Tracheal epithelial cell (primary cell): ENCODE results near the gene DDN. TPM values are rescaled to one million over a fixed set of nuclear protein-coding genes. Genes with fewer than 3 reads are reported as not detected.

ENCODE experiments used
- total RNA-seq: library from RNA; depleted of rRNA; stranded (reverse); fragments of >200 nt; gene quantifications from 2 replicates; pipeline ENCODE4 v1.2.1, GENCODE V29; 2014

The DDN gene
- total RNA-seq = 0.43 and 0.48 TPM in 2 replicates

GRCh38 chr12:48999371-49000131 is at the start of gene DDN:
Gene DDN, minus strand, starts transcription at chr12:48999375. Its CDS starts 88 bp downstream, at chr12:48999287.

GRCh38 chr12:49018261-49019119 is 19.3 kb upstream of the DDN start, which contains the start of gene PRKAG1:
Gene PRKAG1, minus strand, starts transcription at chr12:49018776. Its CDS starts 36 bp downstream, at chr12:49018740.

GRCh38 chr12:48978291-48978740 is 20.9 kb downstream of the DDN start, which contains the start of gene WNT1:
Gene WNT1, plus strand, starts transcription at chr12:48978322. Its CDS starts 329 bp downstream, at chr12:48978651.

GRCh38 chr12:48957141-48958048 is 41.8 kb downstream of the DDN start, which contains the start of gene ARF3:
Gene ARF3, minus strand, starts transcription at chr12:48957487. Its CDS starts 16,392 bp downstream, at chr12:48941095.

Other genes starting within 250 kb of the DDN start
- gene ADCY6, start 210.3 kb downstream of the DDN start, total RNA-seq = 12.8 and 20.7 TPM in 2 replicates
- 9.6 and 21.4 TPM in 2 replicates for gene CACNB3, start 180.9 kb downstream of the DDN start, total RNA-seq
- gene DDX23, start 147.2 kb downstream of the DDN start, total RNA-seq = 62.7 and 81.0 TPM in 2 replicates
- 0.43 and 7.5 TPM in 2 replicates for gene RND1, start 133.5 kb downstream of the DDN start, total RNA-seq
- gene FKBP11, start 73.9 kb downstream of the DDN start, total RNA-seq = 5.8 and 9.2 TPM in 2 replicates
- 26.6 and 34.9 TPM in 2 replicates for gene ARF3, start 41.9 kb downstream of the DDN start, total RNA-seq
- gene WNT10B, start 27.6 kb downstream of the DDN start, total RNA-seq = under 0.01 TPM in 1 of 2 replicates, not detected in the other
- gene WNT1, start 21.1 kb downstream of the DDN start, total RNA-seq = not detected in 2 replicates
- gene PRKAG1, start 19.4 kb upstream of the DDN start, total RNA-seq = 59.8 and 69.1 TPM in 2 replicates
- gene KMT2D, start 61.4 kb upstream of the DDN start, total RNA-seq = 22.0 and 24.3 TPM in 2 replicates
- gene RHEBL1, start 70.6 kb upstream of the DDN start, total RNA-seq = 0.24 TPM in 1 of 2 replicates, not detected in the other
- under 0.01 TPM in 1 of 2 replicates, not detected in the other for gene DHH, start 95.4 kb upstream of the DDN start, total RNA-seq
- 32.2 and 36.4 TPM in 2 replicates for gene LMBR1L, start 111.5 kb upstream of the DDN start, total RNA-seq
- gene TUBA1B, start 132.0 kb upstream of the DDN start, total RNA-seq = 247 and 684 TPM in 2 replicates
- gene TUBA1A, start 189.7 kb upstream of the DDN start, total RNA-seq = 5.1 and 508 TPM in 2 replicates